ENCODE results near the gene AOX1.

AOX1 gene

DNA sequence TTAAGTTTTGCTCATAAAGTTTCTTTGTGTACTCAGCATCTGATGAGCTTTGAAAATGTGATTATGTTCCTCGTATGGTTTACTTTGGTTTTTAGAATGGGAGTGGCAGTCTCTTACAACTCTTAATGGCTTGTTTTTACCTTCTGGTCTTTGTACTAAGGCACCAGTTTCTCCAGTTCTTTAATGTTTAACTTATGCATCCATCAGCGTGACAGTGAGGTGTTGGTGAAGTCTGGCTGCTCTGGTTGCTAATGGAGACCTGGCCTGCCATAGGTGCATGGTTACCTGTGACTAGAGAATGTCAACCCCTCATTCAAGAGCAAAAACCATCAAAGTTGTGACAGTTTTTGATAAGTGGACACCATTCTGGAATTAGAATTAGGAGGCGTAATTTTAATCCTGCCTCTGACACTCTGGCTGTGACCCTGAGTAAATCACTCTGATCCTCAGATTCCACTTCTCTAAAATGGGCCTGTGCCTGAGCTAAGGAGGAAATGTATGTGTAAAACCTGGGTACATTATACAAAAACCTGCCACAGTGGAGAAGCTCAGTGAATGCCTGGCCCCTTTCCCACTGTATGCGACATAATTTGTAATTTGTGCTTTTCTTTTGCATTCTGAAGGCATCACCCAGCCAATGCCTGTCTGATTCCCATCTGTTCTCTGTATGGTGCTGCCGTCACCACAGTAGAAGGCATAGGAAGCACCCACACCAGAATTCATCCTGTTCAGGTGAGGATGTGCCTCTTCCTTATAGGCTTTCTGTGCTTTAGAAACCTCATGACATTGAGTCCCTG lies 11.2 kb downstream of the AOX1 start:
- TF ChIP-seq EZH2 (IDR thresholded peaks at IDR 0.05; ENCODE audit: borderline replicate concordance, low read depth, low read length, severe bottlenecking), result no peak
- TF ChIP-seq, protein P1, sequence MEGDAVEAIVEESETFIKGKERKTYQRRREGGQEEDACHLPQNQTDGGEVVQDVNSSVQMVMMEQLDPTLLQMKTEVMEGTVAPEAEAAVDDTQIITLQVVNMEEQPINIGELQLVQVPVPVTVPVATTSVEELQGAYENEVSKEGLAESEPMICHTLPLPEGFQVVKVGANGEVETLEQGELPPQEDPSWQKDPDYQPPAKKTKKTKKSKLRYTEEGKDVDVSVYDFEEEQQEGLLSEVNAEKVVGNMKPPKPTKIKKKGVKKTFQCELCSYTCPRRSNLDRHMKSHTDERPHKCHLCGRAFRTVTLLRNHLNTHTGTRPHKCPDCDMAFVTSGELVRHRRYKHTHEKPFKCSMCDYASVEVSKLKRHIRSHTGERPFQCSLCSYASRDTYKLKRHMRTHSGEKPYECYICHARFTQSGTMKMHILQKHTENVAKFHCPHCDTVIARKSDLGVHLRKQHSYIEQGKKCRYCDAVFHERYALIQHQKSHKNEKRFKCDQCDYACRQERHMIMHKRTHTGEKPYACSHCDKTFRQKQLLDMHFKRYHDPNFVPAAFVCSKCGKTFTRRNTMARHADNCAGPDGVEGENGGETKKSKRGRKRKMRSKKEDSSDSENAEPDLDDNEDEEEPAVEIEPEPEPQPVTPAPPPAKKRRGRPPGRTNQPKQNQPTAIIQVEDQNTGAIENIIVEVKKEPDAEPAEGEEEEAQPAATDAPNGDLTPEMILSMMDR (IDR thresholded peaks at IDR 0.05; ENCODE audit: borderline replicate concordance, extremely low read depth, low read length, poor library complexity, severe bottlenecking), result no peak

GRCh38 chr2:200599206-200599605 lies 13.4 kb downstream of the AOX1 start:
- H3K27ac ChIP-seq (ENCODE audit: low read length), result no peak overlapping the region
- peaks cover 12% of the 10 kb centered on the region for H3K27me3 ChIP-seq (ENCODE audit: insufficient read depth, low read length, poor library complexity)
- ATAC-seq (ENCODE audit: insufficient read depth, low read depth), result no peak

More for the DNA sequence above, 11.2 kb downstream of the AOX1 start:
- H3K4me1 ChIP-seq (ENCODE audit: insufficient read depth, low read length), result no peaks in the 10 kb centered on the region
- no peaks in the 10 kb centered on the region for H3K9me3 ChIP-seq (ENCODE audit: insufficient read depth, low read length, severe bottlenecking)
- no peak for ATAC-seq (ENCODE audit: insufficient read depth, low read depth)
- DNase-seq, result no peak
- no peak overlapping the region for H3K27ac ChIP-seq (ENCODE audit: low read length)
- no peak overlapping the region for H3K4me2 ChIP-seq (ENCODE audit: insufficient read depth, low read length)
- H3K9ac ChIP-seq (ENCODE audit: low read depth, low read length), result no peak overlapping the region
- H3K79me2 ChIP-seq (ENCODE audit: insufficient read depth, low read length), result no peaks in the 10 kb centered on the region
- no peak overlapping the region for H2AFZ ChIP-seq (ENCODE audit: low read depth, low read length)
- no peak overlapping the region for H3K4me3 ChIP-seq (ENCODE audit: low read depth in 1 of 2, low read length in 2 of 2)
- no peaks in the 10 kb centered on the region for H4K20me1 ChIP-seq (ENCODE audit: insufficient read depth, low read length)
- no peaks in the 10 kb centered on the region for H3K36me3 ChIP-seq (ENCODE audit: insufficient read depth, low read length)
- peaks cover 7% of the 10 kb centered on the region for H3K27me3 ChIP-seq (ENCODE audit: insufficient read depth, low read length, poor library complexity)

DNA sequence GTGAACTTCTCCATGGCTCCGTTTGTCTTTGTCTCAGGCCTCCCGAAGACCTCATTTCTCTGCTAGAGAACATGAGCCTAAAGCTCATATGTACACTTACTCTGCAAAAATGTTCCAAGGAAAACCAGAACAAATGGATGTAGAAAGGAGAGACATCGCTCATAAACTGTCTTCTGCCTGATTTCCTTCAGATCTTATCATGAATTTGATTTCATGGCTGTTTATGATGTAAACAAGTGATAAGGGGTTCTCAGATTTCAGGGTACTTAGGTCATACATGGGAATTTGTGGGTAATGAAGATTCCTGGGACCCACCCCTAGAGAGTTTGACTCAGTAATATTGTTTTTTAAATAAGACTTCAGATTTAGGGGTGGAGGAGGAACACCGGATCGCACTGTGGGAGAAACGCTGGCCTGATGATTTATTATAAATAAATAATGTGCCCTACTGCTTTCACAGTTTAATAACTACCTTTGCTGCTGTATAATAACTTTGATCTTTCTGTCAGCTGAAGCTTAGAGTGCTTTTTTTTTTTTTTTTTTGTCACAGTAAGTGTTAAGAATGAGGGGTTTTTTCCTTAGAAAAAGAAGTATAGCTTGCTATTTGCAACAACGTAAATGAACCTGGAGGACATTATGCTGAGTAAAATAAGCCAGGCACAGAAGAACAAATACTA lies 14.9 kb downstream of the AOX1 start:
- H3K9me3 ChIP-seq (ENCODE audit: insufficient read depth, low read length, severe bottlenecking), result no peaks in the 10 kb centered on the region
- no peak overlapping the region for H3K4me3 ChIP-seq (ENCODE audit: low read depth in 1 of 2, low read length in 2 of 2)
- no peak for DNase-seq
- peaks cover 12% of the 10 kb centered on the region for H3K27me3 ChIP-seq (ENCODE audit: insufficient read depth, low read length, poor library complexity)
- H3K27ac ChIP-seq (ENCODE audit: low read length), result no peak overlapping the region
- no peak for ATAC-seq (ENCODE audit: insufficient read depth, low read depth)
- no peak for TF ChIP-seq EZH2 (IDR thresholded peaks at IDR 0.05; ENCODE audit: borderline replicate concordance, low read depth, low read length, severe bottlenecking)
- TF ChIP-seq, protein P1 (IDR thresholded peaks at IDR 0.05; ENCODE audit: borderline replicate concordance, extremely low read depth, low read length, poor library complexity, severe bottlenecking), result no peak
- H3K79me2 ChIP-seq (ENCODE audit: insufficient read depth, low read length), result no peaks in the 10 kb centered on the region
- H3K4me2 ChIP-seq (ENCODE audit: insufficient read depth, low read length), result no peak overlapping the region
- no peaks in the 10 kb centered on the region for H3K4me1 ChIP-seq (ENCODE audit: insufficient read depth, low read length)
- no peak overlapping the region for H3K9ac ChIP-seq (ENCODE audit: low read depth, low read length)
- H2AFZ ChIP-seq (ENCODE audit: low read depth, low read length), result no peak overlapping the region
- no peaks in the 10 kb centered on the region for H4K20me1 ChIP-seq (ENCODE audit: insufficient read depth, low read length)
- no peaks in the 10 kb centered on the region for H3K36me3 ChIP-seq (ENCODE audit: insufficient read depth, low read length)

More at GRCh38 chr2:200599206-200599605, 13.4 kb downstream of the AOX1 start:
- Histone ChIP-seq H3K4me3 (ENCODE audit: low read depth in 1 of 2, low read length in 2 of 2) (no peak overlapping the region), H3K9me3 (ENCODE audit: insufficient read depth, low read length, severe bottlenecking) (no peaks in the 10 kb centered on the region), H3K4me1 (ENCODE audit: insufficient read depth, low read length) (no peaks in the 10 kb centered on the region), H3K79me2 (ENCODE audit: insufficient read depth, low read length) (no peaks in the 10 kb centered on the region), H2AFZ (ENCODE audit: low read depth, low read length) (no peak overlapping the region), H3K36me3 (ENCODE audit: insufficient read depth, low read length) (no peaks in the 10 kb centered on the region), H3K4me2 (ENCODE audit: insufficient read depth, low read length) (no peak overlapping the region), H4K20me1 (ENCODE audit: insufficient read depth, low read length) (no peaks in the 10 kb centered on the region), H3K9ac (ENCODE audit: low read depth, low read length) (no peak overlapping the region)
- TF ChIP-seq, protein P1 (IDR thresholded peaks at IDR 0.05; ENCODE audit: borderline replicate concordance, extremely low read depth, low read length, poor library complexity, severe bottlenecking), result no peak
- TF ChIP-seq EZH2 (IDR thresholded peaks at IDR 0.05; ENCODE audit: borderline replicate concordance, low read depth, low read length, severe bottlenecking), result no peak
- no peak for DNase-seq

Measured in DND-41 (cell line).